Measurements from ENCODE around the gene TTLL1. TPM values are rescaled to one million over a fixed set of nuclear protein-coding genes. Genes with fewer than 3 reads are reported as not detected.

TTLL1 gene
- total and polyA plus RNA-seq, 4 donors: 3.0 to 5.9 (median 5.1) TPM

GRCh38 chr22:43128928-43129424, 39.8 kb upstream of the TTLL1 start:
- no peak overlapping the region for H3K4me3 ChIP-seq (ENCODE audit: low read length in 2 of 2)
- no peaks in the 10 kb centered on the region for H3K27me3 ChIP-seq (ENCODE audit: control insufficient read depth in 1 of 2, insufficient read depth in 2 of 2, low read length in 1 of 2)
- no peaks in the 10 kb centered on the region for H3K9me3 ChIP-seq (ENCODE audit: control insufficient read depth, low read length)
- no peaks in the 10 kb centered on the region for H3K36me3 ChIP-seq (ENCODE audit: control insufficient read depth in 1 of 2, insufficient read depth in 2 of 2, low read length in 1 of 2)
- intact Hi-C loops (cut with DNase I): no loop called here
- DNase-seq (no peak), ATAC-seq (ENCODE audit: low FRiP score) (no peak)
- H3K4me1 ChIP-seq (ENCODE audit: control insufficient read depth in 1 of 2, insufficient read depth in 2 of 2, low read length in 2 of 2): peaks cover 0 to 3% of the 10 kb centered on the region in 2 donors
- H3K27ac ChIP-seq (ENCODE audit: low read depth in 1 of 2, low read length in 2 of 2): no peak overlapping the region
- 72 to 78% methylated on average over 19 to 20 of the region's 20 CpGs for WGBS, 2 donors

DNA sequence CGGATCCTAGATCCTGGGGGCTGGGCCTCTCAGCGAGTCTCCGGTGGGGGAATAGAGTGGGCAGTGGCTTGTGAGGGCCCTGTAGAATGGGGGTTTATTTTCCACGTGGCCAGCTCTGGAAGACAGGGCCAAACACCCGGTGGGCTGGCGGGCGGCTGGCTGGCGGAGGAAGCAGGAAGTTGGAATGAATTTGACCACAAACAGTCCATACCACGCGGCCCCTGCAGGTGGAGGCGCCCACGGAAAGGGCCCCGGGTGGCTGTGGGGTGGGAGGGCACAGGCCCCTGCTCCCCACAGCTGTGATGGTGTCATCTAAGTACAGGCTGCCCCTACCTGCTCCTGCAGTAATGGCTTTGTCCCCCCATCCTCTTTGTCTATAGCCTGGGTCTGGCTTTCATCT, 38.9 kb upstream of the TTLL1 start:
- Histone ChIP-seq H3K27me3 (ENCODE audit: control insufficient read depth in 1 of 2, insufficient read depth in 2 of 2, low read length in 1 of 2) (no peaks in the 10 kb centered on the region), H3K4me1 (ENCODE audit: control insufficient read depth in 1 of 2, insufficient read depth in 2 of 2, low read length in 2 of 2) (peaks cover 0 to 3% of the 10 kb centered on the region in 2 donors), H3K9me3 (ENCODE audit: control insufficient read depth, low read length) (no peaks in the 10 kb centered on the region), H3K27ac (ENCODE audit: low read depth in 1 of 2, low read length in 2 of 2) (no peak overlapping the region), H3K36me3 (ENCODE audit: control insufficient read depth in 1 of 2, insufficient read depth in 2 of 2, low read length in 1 of 2) (no peaks in the 10 kb centered on the region), H3K4me3 (ENCODE audit: low read length in 2 of 2) (no peak overlapping the region)
- intact Hi-C loops (cut with DNase I): no loop called here
- ATAC-seq (ENCODE audit: low FRiP score): no peak
- 78 to 80% methylated on average over 13 of the region's 13 CpGs for WGBS, 2 donors
- DNase-seq: no peak

DNA sequence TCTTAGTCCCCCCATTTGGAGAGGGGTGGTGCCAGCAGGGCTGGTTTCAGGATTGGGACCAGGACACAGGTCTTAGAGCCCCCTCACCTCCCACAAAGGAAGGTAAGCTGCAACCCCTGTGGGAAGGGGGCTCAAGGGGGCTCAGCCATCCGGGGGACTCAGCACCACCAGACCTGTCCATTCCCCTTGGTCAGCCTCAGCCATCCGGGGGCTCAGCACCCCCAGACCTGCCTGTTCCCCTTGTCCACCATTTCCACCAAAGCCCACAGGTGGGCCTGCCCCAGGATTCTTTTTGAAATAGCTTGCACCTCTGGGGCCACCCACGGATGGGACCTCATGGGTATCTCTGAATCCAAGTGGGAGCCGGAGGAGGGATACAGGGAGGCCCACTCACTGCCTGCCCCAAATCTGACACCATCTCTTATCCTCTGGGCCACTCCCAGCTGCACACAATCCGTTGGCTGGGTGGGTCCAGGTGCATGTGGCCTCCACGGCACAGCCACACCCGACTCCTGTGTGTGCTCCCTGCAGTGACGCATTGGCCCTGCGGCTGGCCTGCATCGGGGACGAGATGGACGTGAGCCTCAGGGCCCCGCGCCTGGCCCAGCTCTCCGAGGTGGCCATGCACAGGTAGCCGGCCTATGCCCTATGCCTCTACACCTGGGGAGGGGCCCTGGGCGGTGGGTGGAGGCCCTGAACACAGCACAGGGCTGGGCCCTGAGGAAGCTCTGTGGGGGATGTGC, 38.1 kb upstream of the TTLL1 start:
- Histone ChIP-seq H3K36me3 (ENCODE audit: control insufficient read depth in 1 of 2, insufficient read depth in 2 of 2, low read length in 1 of 2) (no peaks in the 10 kb centered on the region), H3K4me3 (ENCODE audit: low read length in 2 of 2) (no peak overlapping the region), H3K27ac (ENCODE audit: low read depth in 1 of 2, low read length in 2 of 2) (no peak overlapping the region), H3K4me1 (ENCODE audit: control insufficient read depth in 1 of 2, insufficient read depth in 2 of 2, low read length in 2 of 2) (peaks cover 0 to 3% of the 10 kb centered on the region in 2 donors), H3K27me3 (ENCODE audit: control insufficient read depth in 1 of 2, insufficient read depth in 2 of 2, low read length in 1 of 2) (no peaks in the 10 kb centered on the region), H3K9me3 (ENCODE audit: control insufficient read depth, low read length) (no peaks in the 10 kb centered on the region)
- DNase-seq (no peak), ATAC-seq (ENCODE audit: low FRiP score) (no peak)
- 91 to 94% methylated on average over 17 of the region's 17 CpGs for WGBS, 2 donors
- intact Hi-C loops (cut with DNase I): no loop called here

GRCh38 chr22:43126501-43127165, 37.4 kb upstream of the TTLL1 start:
- Histone ChIP-seq H3K4me1 (ENCODE audit: control insufficient read depth in 1 of 2, insufficient read depth in 2 of 2, low read length in 2 of 2) (peaks cover 0 to 2% of the 10 kb centered on the region in 2 donors), H3K36me3 (ENCODE audit: control insufficient read depth in 1 of 2, insufficient read depth in 2 of 2, low read length in 1 of 2) (no peaks in the 10 kb centered on the region), H3K4me3 (ENCODE audit: low read length in 2 of 2) (no peak overlapping the region), H3K9me3 (ENCODE audit: control insufficient read depth, low read length) (no peaks in the 10 kb centered on the region), H3K27me3 (ENCODE audit: control insufficient read depth in 1 of 2, insufficient read depth in 2 of 2, low read length in 1 of 2) (no peaks in the 10 kb centered on the region), H3K27ac (ENCODE audit: low read depth in 1 of 2, low read length in 2 of 2) (no peak overlapping the region)
- intact Hi-C loops (cut with DNase I): no loop called here
- DNase-seq: no peak
- ATAC-seq (ENCODE audit: low FRiP score): no peak
- 55 to 66% methylated on average over 5 of the region's 5 CpGs for WGBS, 2 donors

DNA sequence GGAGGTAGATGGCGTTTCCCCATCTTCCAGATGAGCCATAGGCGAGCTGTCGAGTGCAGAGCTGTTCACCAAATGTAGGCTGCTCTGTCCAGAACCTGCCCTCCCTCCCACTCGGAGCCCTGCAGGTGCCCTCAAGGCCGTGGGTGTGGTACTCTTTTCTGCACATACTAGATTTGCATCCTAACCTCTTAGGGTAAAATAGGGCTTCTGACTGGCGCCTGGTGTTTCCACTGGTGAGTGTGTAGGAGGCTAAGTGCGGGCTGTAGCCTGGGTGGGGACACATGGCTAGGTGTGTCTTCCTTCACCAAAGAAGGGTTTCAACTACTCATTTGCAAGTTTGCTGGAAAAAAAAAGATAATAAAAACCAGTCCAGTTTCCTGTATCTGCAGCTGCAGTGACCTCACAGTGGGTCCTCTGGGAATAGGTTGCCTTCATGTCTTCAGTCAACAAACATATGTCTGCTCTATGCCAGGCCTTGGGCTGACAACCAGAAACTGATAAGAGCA, 29.8 kb upstream of the TTLL1 start:
- ATAC-seq (ENCODE audit: low FRiP score): no peak

DNA sequence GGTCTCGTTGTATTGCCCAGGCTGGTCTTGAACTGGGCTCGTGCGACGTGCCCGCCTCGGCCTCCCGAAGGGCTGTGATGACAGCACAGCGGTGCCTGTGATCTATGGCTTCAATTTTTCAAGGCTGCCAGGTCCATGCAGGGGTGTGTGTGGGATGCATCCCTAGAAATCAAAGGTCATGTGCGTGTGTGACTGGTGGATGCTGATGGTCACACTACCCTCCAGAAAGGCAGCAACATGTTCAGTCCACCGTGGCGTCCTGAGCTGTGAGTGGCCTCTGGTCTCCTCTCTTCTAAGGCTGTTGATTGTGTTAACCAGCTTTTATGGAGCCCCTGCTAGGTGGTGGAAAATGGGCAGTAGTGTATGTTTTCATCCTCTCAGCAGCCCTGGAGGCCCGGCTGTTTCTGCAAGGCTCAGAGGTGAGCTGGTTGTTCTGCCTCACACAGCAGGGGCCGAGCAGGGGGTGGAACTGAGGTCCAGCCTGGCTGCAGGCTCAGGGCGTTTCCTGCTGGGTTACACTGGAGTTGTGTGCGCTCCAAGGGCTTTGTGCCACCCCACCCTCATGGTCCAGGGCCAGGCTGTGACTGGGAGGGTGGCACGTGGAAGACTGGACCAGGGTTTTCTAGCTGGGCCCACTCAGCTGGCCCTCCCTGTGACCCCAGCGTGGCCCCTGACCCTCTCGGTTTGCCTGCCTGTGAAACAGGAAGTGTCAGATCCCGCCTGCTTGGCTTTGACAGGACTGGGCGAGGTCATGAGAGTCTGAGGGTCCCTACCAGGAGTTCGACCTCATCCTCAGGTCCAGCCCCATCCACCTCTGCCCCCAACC, 29.0 kb upstream of the TTLL1 start:
- Histone ChIP-seq H3K4me1 (ENCODE audit: control insufficient read depth in 1 of 2, insufficient read depth in 2 of 2, low read length in 2 of 2) (no peaks in the 10 kb centered on the region), H3K4me3 (ENCODE audit: low read length in 2 of 2) (no peak overlapping the region), H3K27ac (ENCODE audit: low read depth in 1 of 2, low read length in 2 of 2) (no peak overlapping the region), H3K36me3 (ENCODE audit: control insufficient read depth in 1 of 2, insufficient read depth in 2 of 2, low read length in 1 of 2) (no peaks in the 10 kb centered on the region), H3K9me3 (ENCODE audit: control insufficient read depth, low read length) (no peaks in the 10 kb centered on the region), H3K27me3 (ENCODE audit: control insufficient read depth in 1 of 2, insufficient read depth in 2 of 2, low read length in 1 of 2) (no peaks in the 10 kb centered on the region)
- ATAC-seq (ENCODE audit: low FRiP score): no peak
- intact Hi-C loops (cut with DNase I): no loop called here
- DNase-seq: no peak
- 80 to 85% methylated on average over 21 of the region's 21 CpGs for WGBS, 2 donors

More for the DNA sequence above, 29.8 kb upstream of the TTLL1 start:
- intact Hi-C loops (cut with DNase I): no loop called here
- Histone ChIP-seq H3K4me3 (ENCODE audit: low read length in 2 of 2) (no peak overlapping the region), H3K36me3 (ENCODE audit: control insufficient read depth in 1 of 2, insufficient read depth in 2 of 2, low read length in 1 of 2) (no peaks in the 10 kb centered on the region), H3K4me1 (ENCODE audit: control insufficient read depth in 1 of 2, insufficient read depth in 2 of 2, low read length in 2 of 2) (no peaks in the 10 kb centered on the region), H3K9me3 (ENCODE audit: control insufficient read depth, low read length) (no peaks in the 10 kb centered on the region), H3K27me3 (ENCODE audit: control insufficient read depth in 1 of 2, insufficient read depth in 2 of 2, low read length in 1 of 2) (no peaks in the 10 kb centered on the region), H3K27ac (ENCODE audit: low read depth in 1 of 2, low read length in 2 of 2) (no peak overlapping the region)
- 85 to 90% methylated on average over 7 of the region's 7 CpGs for WGBS, 2 donors
- no peak for DNase-seq

DNA sequence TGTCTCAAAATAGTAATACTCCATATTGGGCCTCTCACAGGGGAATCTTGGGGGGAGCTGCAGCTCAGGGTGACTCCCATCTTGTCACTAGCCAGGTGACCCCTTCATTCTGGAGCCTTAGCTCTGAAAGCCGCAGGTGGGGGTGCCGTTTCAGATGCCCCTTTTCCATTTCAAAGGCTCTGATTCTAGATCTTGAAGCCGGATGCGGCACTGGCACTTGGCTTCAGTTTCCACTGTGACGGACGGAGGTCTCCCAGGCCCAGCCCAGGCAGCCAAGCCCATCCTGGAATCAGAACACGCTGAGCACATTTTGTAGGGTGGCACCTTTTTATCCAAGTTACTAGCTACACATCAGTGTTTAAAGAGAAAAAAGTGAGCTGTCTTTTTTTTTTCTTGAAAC, 27.7 kb upstream of the TTLL1 start:
- Histone ChIP-seq H3K9me3 (ENCODE audit: control insufficient read depth, low read length) (no peaks in the 10 kb centered on the region), H3K27me3 (ENCODE audit: control insufficient read depth in 1 of 2, insufficient read depth in 2 of 2, low read length in 1 of 2) (no peaks in the 10 kb centered on the region), H3K27ac (ENCODE audit: low read depth in 1 of 2, low read length in 2 of 2) (no peak overlapping the region), H3K36me3 (ENCODE audit: control insufficient read depth in 1 of 2, insufficient read depth in 2 of 2, low read length in 1 of 2) (no peaks in the 10 kb centered on the region), H3K4me1 (ENCODE audit: control insufficient read depth in 1 of 2, insufficient read depth in 2 of 2, low read length in 2 of 2) (no peaks in the 10 kb centered on the region), H3K4me3 (ENCODE audit: low read length in 2 of 2) (no peak overlapping the region)
- intact Hi-C loops (cut with DNase I): no loop called here
- 89 to 92% methylated on average over 7 of the region's 7 CpGs for WGBS, 2 donors
- ATAC-seq (ENCODE audit: low FRiP score) (no peak), DNase-seq (no peak)

DNA sequence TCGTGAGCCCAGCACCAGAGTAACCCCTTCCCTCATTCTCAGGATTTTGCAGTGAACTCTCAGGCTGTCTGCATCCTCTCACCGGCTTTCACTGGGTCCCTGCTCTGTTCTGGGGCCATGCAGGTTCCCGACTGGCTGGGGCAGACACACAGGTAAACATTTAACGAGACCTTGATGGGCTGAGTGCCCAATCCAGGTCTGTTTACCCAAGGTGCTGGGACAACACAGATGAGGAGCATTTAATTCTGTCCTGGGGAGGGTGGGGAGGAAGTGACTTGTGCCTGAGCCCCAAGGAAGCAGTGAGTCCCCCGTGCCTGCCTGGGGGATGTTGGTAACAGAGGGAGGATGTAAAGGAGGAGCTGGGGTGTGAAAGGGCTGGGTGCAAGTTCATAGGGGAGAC, 25.8 kb upstream of the TTLL1 start:
- intact Hi-C loops (cut with DNase I): no loop called here
- H3K27me3 ChIP-seq (ENCODE audit: control insufficient read depth in 1 of 2, insufficient read depth in 2 of 2, low read length in 1 of 2): no peaks in the 10 kb centered on the region
- no peak overlapping the region for H3K27ac ChIP-seq (ENCODE audit: low read depth in 1 of 2, low read length in 2 of 2)
- no peak overlapping the region for H3K4me3 ChIP-seq (ENCODE audit: low read length in 2 of 2)
- no peaks in the 10 kb centered on the region for H3K9me3 ChIP-seq (ENCODE audit: control insufficient read depth, low read length)
- no peaks in the 10 kb centered on the region for H3K4me1 ChIP-seq (ENCODE audit: control insufficient read depth in 1 of 2, insufficient read depth in 2 of 2, low read length in 2 of 2)
- ATAC-seq (ENCODE audit: low FRiP score): no peak
- no peak for DNase-seq
- H3K36me3 ChIP-seq (ENCODE audit: control insufficient read depth in 1 of 2, insufficient read depth in 2 of 2, low read length in 1 of 2): no peaks in the 10 kb centered on the region
- 52 to 53% methylated on average over 5 of the region's 5 CpGs for whole genome bisulfite sequencing, 2 donors

Data from aorta (tissue), 5 donors.